HG03571 (cell line): ENCODE data around the gene F13A1.

ENCODE experiments used
- ATAC-seq: cut with Tn5 transposase; IDR thresholded peaks from one replicate; pipeline ENCODE4 v1.9.1; 2021; ENCODE audit not compliant: unreplicated experiment

Gene F13A1

GRCh38 chr6:6195080-6195479 lies 125.4 kb downstream of the F13A1 start:
- ATAC-seq = no peak

- ATAC-seq = no peak
These were observed 127.2 kb downstream of the F13A1 start for GRCh38 chr6:6193221-6193745.

GRCh38 chr6:6191909-6192308 lies 128.6 kb downstream of the F13A1 start:
- ATAC-seq = no peak

GRCh38 chr6:6191476-6191875 lies 129.0 kb downstream of the F13A1 start:
- ATAC-seq = no peak

- ATAC-seq = no peak
These were observed 139.8 kb downstream of the F13A1 start for GRCh38 chr6:6180684-6181083.

GRCh38 chr6:6179858-6180623 lies 140.4 kb downstream of the F13A1 start:
- no peak for ATAC-seq

- no peak for ATAC-seq
These were observed 141.7 kb downstream of the F13A1 start for GRCh38 chr6:6178795-6179194.

- ATAC-seq = no peak
These were observed 142.7 kb downstream of the F13A1 start for GRCh38 chr6:6177754-6178153.

GRCh38 chr6:6176586-6177228 lies 143.8 kb downstream of the F13A1 start:
- ATAC-seq = no peak

- ATAC-seq = no peak
These were observed 144.3 kb downstream of the F13A1 start for GRCh38 chr6:6176127-6176526.

- ATAC-seq = no peak
These were observed 151.3 kb downstream of the F13A1 start for GRCh38 chr6:6169141-6169540.

- no peak for ATAC-seq
These were observed 154.4 kb downstream of the F13A1 start for GRCh38 chr6:6166064-6166463.

GRCh38 chr6:6164367-6164766 lies 156.1 kb downstream of the F13A1 start:
- no peak for ATAC-seq

- ATAC-seq = no peak
These were observed 166.1 kb downstream of the F13A1 start for GRCh38 chr6:6154335-6154734.

GRCh38 chr6:6152060-6152459 lies 168.4 kb downstream of the F13A1 start:
- ATAC-seq = no peak

GRCh38 chr6:6148192-6148815 lies 172.2 kb downstream of the F13A1 start:
- no peak for ATAC-seq

GRCh38 chr6:6131492-6132109 lies 188.9 kb downstream of the F13A1 start:
- no peak for ATAC-seq

- no peak for ATAC-seq
These were observed 195.0 kb downstream of the F13A1 start for GRCh38 chr6:6125495-6125894.

- no peak for ATAC-seq
These were observed 196.7 kb downstream of the F13A1 start for GRCh38 chr6:6123803-6124202.

- ATAC-seq = no peak
These were observed 198.5 kb downstream of the F13A1 start for GRCh38 chr6:6121943-6122342.

- no peak for ATAC-seq
These were observed 214.9 kb downstream of the F13A1 start for GRCh38 chr6:6105472-6106036.
